Cardiac muscle cell (in vitro differentiated cells and primary cell): ENCODE results near the gene PTPRK. TPM values are rescaled to one million over a fixed set of nuclear protein-coding genes. Genes with fewer than 3 reads are reported as not detected.

Source experiments
- DNase-seq, 2 donors: peaks; one replicate each; pipeline versions ENCODE4 v3.0.0 to v3.0.0-alpha.2; 2010 to 2017; ENCODE audit warnings: low read depth in 1 of 2, low spot score in 1 of 2
- H3K27ac ChIP-seq: fragments of 200-600 bp; sonication (generic); 2 replicates; pipeline ENCODE4 v1.5.1; 2016
- H3K27me3 ChIP-seq: fragments of 200-600 bp; sonication (generic); 2 replicates; pipeline ENCODE4 v1.6.0; 2016; ENCODE audit warnings: control low read depth
- H3K36me3 ChIP-seq: fragments of 200-600 bp; sonication (generic); 2 replicates; pipeline ENCODE4 v1.5.1; 2016; ENCODE audit warnings: control low read depth
- H3K4me1 ChIP-seq: fragments of 200-600 bp; sonication (generic); 2 replicates; pipeline ENCODE4 v1.8.1; 2017; ENCODE audit warnings: low read depth, mild to moderate bottlenecking, mixed run types
- H3K4me3 ChIP-seq: fragments of 200-600 bp; sonication (generic); 2 replicates; pipeline ENCODE4 v1.5.1; 2016; ENCODE audit warnings: mild to moderate bottlenecking
- H3K9me3 ChIP-seq: fragments of 200-600 bp; sonication (generic); 2 replicates; pipeline ENCODE4 v1.5.1; 2017; ENCODE audit warnings: low read depth, mild to moderate bottlenecking, control low read depth
- CTCF ChIP-seq: IDR thresholded peaks from 2 replicates; pipeline ENCODE4 v1.5.1; 2012; ENCODE audit warnings: low read depth, mild to moderate bottlenecking, low read length
- polyA plus RNA-seq: library from polyadenylated mRNA; unstranded; fragments of >200 nt; fragmentation: Nextera tagmentation; extraction: Ambion mirVana; gene quantifications from 2 replicates; pipeline ENCODE4 v1.2.1, GENCODE V29; 2016
- total RNA-seq: library from RNA; depleted of rRNA; stranded (reverse); fragments of >200 nt; gene quantifications from 2 replicates; pipeline ENCODE4 v1.2.3, GENCODE V29; 2016

Gene PTPRK
- total and polyA plus RNA-seq, 2 experiments from 2014 or later = 48.3 to 73.1 TPM

GRCh38 chr6:128164254-128164653, 356.1 kb downstream of the PTPRK start:
- TF ChIP-seq CTCF = no peak
- Histone ChIP-seq H3K36me3 (no peaks in the 10 kb centered on the region), H3K27me3 (no peaks in the 10 kb centered on the region), H3K4me1 (no peaks in the 10 kb centered on the region), H3K27ac (no peak overlapping the region), H3K4me3 (no peak overlapping the region), H3K9me3 (no peaks in the 10 kb centered on the region)
- no peak for DNase-seq

- H3K9me3 ChIP-seq = no peaks in the 10 kb centered on the region
- no peaks in the 10 kb centered on the region for H3K4me1 ChIP-seq
- no peaks in the 10 kb centered on the region for H3K36me3 ChIP-seq
- H3K27ac ChIP-seq = no peak overlapping the region
- DNase-seq = no peak
- no peak overlapping the region for H3K4me3 ChIP-seq
- H3K27me3 ChIP-seq = no peaks in the 10 kb centered on the region
- no peak for TF ChIP-seq CTCF
Observed at GRCh38 chr6:128162423-128162822, 358.0 kb downstream of the PTPRK start.

- no peaks in the 10 kb centered on the region for H3K4me1 ChIP-seq
- no peaks in the 10 kb centered on the region for H3K27me3 ChIP-seq
- no peak for TF ChIP-seq CTCF
- no peak overlapping the region for H3K27ac ChIP-seq
- no peak overlapping the region for H3K4me3 ChIP-seq
- H3K36me3 ChIP-seq = no peaks in the 10 kb centered on the region
- DNase-seq = no peak
- H3K9me3 ChIP-seq = no peaks in the 10 kb centered on the region
Observed at GRCh38 chr6:128161839-128162238, 358.6 kb downstream of the PTPRK start.

- Histone ChIP-seq H3K27me3 (no peaks in the 10 kb centered on the region), H3K36me3 (no peaks in the 10 kb centered on the region), H3K9me3 (no peaks in the 10 kb centered on the region), H3K4me1 (no peaks in the 10 kb centered on the region), H3K27ac (no peak overlapping the region), H3K4me3 (no peak overlapping the region)
- no peak for DNase-seq
- no peak for TF ChIP-seq CTCF
Observed at GRCh38 chr6:128161263-128161662, 359.1 kb downstream of the PTPRK start.

- peak in 1 of 2 donors; percentile 30 for DNase-seq
- Histone ChIP-seq H3K4me3 (no peak overlapping the region), H3K27ac (no peak overlapping the region), H3K4me1 (no peaks in the 10 kb centered on the region), H3K36me3 (no peaks in the 10 kb centered on the region), H3K27me3 (no peaks in the 10 kb centered on the region), H3K9me3 (no peaks in the 10 kb centered on the region)
- TF ChIP-seq CTCF = no peak
Observed at GRCh38 chr6:128158496-128158895, 361.9 kb downstream of the PTPRK start.
